Daoy (cell line): Measurements from ENCODE around the gene WNK2. TPM values are rescaled to one million over a fixed set of nuclear protein-coding genes. Genes with fewer than 3 reads are reported as not detected.
A peak's percentile ranks its signal among the peaks of the same experiment; 100 is the strongest.

Experiments
- DNase-seq: peaks from one replicate; pipeline ENCODE4 v3.0.0-alpha.2; 2015; ENCODE audit warnings: low read depth
- total RNA-seq: library from RNA; depleted of rRNA; stranded (reverse); fragments of >200 nt; shearing (Covaris generic); gene quantifications from 2 replicates; pipeline ENCODE4 v1.2.3, GENCODE V29; 2014

WNK2 gene
- total RNA-seq, 1 experiment from 2014 or later = 1.4 TPM

DNA sequence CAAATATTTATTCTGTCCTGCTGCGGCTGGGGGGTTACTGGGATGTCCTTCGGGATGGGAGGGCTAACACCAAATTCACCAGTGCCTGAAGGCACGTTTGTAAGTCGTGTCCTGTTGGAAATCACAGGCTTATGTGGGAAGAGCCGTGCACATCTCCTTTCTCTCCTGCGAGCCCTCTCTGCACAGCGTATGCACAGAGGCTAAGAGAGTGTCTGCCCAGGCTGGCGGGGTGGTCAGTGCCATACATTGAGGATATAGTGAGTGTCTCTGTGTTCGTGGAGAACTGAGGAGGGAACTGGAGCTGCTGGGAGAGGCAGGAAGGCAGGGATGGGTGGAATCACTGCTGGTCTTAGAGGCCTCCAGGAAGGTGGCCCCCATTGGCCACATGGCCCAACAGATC lies 110.1 kb downstream of the WNK2 start:
- DNase-seq = no peak

DNA sequence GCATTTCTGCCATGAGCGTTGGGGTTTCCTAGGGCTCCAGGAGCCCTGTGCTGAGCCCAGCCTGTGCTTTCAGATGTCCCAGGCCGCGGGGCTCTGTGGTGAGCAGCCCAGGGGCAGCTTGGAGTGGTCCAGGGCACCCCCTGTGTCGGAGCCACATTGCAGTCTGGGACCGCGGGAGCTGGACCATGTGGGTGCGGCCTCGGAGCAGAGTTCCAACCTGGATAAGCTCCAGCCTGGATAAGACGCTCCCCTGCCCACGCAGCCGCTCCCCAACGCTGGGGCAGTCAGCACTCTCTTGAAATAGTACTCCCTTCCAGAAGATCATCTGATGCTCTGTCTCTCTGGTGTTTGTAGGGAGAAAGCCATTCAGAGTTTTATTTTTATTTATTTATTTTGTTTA lies 111.1 kb downstream of the WNK2 start:
- DNase-seq = no peak

DNA sequence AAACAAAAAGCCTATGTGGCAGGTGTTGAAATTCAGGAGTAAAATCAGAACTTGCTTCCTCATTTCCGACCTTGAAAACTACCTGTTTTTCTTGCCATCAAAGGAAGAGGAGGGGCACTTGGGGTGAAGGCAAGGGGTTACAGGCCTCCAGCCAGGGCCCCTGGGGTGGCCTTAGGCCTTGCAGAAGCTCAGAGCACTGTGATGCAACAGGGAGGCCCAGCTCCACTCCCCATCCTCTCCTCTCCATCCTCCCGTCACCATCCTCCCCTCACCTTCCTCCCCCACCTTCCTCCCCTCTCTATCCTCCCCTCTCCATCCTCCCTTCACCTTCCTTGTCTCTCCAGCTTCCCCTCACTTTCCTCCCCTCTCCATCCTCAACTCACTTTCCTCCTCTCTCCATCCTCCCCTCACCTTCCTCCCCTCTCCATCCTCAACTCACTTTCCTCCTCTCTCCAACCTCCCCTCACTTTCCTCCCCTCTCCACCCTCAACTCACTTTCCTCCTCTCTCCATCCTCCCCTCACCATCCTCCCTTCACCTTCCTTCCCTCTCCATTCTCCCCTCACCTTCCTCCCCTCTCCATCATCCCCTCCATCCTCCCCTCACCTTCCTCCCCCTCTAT lies 111.6 kb downstream of the WNK2 start:
- DNase-seq = no peak

DNA sequence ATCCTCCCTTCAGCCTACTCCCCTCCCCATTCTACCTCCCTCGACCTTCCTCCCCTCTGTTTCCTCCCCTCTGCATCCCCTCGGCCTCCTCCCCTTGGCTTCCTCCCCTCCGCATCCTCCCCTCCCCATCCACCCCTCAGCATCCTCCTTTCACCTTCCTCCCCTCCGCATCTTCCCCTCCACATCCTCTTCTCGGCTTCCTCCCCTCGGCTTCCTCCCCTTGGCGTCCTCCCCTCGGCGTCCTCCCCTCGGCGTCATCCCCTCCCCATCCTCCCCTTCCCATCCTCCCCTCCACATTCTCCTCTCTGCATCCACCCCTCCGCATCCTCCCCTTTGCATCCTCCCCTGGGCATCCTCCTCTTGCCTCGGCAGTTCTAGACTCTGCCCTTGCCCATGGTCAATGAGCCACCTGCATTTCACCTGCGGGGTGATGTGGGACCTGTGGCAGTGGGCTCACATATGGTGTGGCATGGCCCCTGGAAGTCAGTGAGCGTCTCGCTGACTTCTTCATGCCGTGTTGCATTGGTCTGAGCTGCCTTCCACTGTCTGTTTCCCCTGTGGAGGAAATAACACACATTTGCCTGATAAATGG lies 113.0 kb downstream of the WNK2 start:
- no peak for DNase-seq

DNA sequence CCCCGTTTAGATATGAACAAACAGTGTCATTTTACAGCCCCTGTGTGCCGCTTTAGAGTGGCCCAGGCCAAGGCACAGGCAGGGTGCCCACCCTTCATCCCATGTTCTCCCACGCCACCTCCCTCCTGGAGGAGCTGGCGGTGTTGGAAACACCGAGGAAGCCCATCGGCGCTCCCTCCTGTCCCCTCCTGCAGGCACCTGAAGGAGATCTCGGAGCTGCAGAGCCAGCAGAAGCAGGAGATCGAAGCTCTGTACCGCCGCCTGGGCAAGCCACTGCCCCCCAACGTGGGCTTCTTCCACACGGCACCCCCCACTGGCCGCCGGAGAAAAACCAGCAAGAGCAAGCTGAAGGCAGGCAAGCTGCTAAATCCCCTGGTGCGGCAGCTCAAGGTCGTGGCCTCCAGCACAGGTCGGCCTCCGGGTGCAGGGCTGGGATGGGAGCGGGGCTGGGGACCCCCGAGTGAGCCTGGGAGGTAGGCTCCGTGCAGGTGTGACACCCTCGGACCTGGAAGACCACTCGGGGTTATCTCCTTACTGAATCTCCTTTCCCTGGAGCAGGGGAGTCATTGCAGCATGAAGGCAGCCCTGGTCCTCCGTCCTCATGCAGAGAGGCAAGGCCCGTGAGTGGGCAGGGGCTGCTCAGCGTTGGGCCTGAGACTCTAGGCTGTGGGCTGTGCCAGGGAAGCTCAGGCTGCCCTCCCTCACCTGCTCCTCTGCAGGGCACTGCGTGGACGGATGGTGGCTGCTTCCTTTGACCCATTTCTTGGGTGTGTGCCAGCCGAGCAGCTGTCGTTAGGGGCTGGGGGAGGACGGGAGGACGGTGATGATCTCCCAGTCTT lies 113.9 kb downstream of the WNK2 start:
- no peak for DNase-seq

DNA sequence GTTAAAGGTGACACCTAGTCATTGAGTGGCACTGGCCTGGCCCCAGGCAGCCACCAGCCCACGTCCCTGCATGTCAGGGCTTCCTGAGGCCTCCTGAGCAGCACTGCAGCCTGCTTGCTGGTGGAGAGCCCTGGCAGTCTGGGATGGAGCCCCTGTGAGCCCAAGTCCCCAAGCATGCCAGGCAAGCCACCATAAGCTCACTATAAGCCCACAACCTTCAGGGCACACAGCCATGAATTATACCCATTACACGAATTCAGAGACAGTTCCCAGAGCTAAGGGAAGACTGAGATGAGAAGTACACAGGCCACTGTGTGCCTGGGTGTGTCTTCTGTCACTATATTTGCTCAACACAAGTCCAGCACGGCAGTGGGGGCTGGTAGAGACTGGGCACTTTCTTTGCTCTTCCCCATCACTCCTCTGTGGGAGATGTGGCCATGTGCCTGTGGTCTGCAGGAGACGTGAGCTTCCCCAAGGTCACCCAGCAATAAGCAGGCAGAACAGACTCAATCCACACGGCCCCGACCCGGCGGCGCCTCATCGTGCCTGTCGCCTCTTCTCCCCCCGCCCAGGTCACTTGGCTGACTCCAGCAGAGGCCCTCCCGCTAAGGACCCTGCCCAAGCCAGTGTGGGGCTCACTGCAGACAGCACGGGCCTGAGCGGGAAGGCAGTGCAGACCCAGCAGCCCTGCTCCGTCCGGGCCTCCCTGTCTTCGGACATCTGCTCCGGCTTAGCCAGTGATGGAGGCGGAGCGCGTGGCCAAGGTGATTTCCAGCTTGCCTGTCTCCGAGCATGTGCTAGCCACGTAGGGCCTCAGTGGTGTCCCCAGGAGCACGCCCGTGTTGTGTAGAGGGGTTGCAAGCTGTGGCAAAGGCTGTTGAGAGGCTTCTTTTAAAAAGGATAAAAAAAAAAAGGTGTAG lies 114.8 kb downstream of the WNK2 start:
- DNase-seq = no peak

DNA sequence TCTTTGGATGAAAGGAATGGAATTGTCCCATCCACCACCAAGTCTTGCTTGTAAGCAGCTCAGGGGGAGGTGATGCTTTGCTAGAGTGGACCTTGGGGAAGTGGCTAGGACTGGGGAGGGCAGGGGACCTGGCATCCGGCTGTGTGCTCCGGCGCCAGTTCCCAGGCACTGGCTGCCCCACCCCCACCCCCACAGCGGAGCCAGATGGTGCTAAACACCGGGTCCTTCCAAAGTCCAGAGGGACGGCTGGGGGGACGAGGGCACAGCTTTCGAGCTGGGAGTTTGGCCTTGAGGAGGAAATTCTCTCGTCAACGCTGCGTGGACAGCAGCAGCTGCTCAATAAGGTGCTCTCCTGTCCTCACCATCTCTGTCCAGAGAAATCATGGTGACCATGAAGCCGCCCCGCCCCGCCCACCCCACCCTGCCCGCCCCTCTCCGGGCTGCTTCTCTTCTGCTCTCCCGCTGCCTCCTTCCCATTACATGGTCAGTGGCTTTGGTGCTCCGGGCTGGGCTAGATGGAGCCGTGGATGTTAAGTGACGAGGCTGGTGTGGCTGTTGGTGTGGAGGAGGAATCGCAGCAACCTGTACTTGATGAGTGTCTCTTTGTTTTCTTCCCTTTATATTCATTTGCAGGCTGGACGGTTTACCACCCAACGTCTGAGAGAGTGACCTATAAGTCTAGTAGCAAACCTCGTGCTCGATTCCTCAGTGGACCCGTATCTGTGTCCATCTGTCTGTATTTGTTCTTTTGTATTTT lies 115.7 kb downstream of the WNK2 start:
- DNase-seq = no peak

DNA sequence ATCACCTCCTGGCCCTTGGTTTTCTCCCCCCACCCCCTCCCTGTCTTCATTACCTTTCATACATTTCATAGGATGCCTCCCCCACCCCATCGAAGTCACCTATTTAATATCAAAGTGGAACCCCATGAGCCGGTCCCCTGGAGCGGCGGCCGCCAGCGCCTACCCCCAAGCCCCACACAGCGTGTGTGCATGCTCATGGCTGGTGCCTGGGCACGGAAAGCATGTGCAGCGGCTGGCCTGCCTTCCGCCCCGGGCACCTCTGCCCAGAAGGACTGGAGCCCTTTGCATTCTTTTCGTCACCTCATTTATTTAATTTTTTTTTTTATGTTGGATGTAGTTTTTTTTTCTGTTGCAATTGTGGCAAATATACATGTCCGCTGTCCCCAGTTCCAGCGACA lies 116.2 kb downstream of the WNK2 start:
- DNase-seq = no peak

DNA sequence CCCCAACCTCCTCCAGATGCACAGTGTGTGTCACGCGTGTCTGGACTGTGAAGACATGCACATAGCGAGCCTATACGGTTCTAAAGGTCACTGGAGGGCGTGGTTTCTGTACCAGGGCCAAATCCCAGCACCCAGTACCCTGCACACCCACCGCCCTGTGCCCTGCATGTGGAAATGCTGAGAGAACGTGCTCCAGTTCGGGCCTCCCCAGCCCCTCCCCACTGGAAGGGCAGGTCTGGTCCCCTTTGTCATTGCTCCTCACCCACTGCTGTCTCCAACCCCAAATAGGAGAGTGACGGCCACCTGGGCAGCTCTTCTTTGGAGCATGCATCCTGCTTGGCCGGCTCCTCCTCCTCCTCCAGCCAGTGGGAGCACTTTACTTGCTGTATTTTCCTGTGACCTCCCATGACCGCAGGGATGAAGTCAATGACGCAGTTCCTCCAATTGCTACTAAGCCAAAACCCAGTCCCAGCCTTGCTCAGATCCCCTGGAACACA lies 116.7 kb downstream of the WNK2 start:
- no peak for DNase-seq

DNA sequence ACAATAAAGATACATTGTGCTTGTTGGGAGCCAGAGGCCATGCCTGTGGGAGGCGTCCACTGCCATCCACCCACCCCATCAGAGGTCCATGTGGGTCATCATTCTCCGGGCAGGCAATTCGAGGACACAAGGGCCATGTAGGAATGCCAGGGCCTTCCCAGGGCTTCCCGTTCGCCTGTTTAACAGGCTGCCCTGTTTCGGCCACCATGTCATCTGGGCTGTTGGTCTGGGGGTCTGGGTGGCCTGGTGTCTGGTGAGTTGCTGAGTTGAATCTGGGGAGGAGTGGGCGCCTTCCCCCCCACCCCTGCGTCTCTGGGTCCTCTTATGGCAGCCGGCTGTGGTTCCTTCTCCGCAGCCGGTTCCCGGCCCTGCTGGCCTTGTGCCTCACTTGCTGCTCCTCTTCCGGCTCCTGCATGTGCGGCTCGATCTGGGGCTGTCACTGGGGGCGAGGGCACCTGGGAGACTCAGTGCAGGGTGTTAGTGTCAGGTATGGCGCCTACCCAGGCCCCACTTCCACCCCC lies 117.4 kb downstream of the WNK2 start:
- DNase-seq = no peak

DNA sequence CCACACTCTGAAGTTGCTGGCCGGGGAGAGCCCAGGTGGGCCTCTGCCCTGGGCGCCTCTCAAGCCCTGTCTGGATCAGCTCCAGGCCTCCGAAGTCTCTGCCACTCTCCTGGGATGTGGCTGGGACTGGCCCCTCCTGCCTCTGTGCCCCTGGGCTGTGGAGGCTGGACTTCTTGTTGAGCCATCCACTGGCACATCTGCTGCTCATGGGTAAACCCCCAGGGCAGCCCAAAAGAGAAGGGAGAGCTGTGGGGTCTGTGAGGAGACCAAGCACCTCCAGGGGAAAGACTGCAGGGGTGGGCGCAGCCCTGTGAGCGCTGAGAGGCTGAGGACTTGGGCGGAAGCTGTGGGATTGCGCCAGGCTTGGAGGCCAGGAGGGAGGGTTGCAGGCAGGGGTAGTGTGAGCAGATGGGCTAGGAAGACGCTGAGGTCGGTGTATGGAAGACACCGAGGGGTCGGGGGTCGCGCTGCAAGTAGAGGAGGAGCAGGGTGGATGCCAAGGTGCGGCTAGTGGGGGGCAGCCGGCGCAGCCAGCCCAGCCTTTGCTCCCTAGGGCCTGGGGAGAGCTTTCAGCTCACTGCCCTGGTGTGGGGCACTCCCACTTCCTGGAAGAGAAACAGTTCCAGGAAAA lies 118.1 kb downstream of the WNK2 start:
- no peak for DNase-seq

DNA sequence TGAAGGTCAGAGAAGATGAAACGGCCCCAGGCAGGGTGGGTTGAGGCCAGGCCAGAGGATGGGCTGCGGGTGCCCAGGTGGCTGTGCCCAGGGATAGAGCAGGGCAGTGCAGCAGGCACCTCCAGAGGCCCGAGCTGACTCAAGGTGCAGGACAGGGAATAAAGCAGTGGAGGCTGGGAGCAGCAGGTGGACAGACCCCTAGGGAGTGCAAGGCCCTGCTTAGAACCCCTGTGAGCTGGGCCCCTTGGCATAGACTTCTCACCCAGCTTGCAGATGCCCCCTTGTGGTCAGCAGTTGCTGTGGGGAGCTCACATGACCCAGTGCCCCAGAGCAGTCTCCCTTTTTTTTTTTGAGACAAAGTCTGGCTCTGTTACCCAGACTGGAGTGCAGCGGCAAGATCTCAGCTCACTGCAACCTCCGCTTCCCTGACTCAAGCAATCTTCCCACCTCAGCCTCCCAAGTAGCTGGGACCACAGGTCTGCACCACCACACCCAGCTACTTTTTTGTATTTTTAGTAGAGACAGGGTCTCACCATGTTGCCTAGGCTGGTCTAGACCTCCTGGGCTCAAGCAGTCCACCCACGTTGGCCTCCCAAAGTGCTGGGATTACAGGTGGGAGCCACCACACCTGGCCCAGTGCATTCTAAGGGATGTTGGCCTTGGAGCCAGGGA lies 118.8 kb downstream of the WNK2 start:
- peak; percentile 77 for DNase-seq

DNA sequence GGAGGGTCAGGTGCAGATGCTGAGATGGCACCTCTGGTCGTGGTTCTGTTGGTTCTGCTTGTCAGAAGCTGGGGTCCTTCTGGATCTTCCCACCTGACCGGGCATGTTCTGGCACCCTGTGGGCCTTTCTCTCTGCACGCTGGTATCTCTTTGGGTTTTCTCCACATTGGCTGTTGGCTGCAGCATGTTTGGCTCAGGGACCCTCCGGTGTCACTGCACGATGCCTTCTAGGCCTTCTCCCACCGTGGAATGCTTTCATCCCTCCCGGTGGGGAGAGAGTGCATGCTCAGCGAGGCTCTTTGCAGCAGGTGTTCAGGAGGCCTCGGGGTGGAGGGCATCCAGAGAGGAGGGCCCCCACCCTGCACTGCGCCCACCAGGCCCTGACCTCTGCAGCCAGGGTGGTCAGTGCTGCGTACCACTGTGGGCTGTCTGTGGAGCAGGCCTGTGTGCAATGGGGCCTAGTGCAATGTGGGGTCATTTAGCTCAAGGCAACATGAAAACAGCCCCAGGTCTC lies 119.4 kb downstream of the WNK2 start:
- no peak for DNase-seq

DNA sequence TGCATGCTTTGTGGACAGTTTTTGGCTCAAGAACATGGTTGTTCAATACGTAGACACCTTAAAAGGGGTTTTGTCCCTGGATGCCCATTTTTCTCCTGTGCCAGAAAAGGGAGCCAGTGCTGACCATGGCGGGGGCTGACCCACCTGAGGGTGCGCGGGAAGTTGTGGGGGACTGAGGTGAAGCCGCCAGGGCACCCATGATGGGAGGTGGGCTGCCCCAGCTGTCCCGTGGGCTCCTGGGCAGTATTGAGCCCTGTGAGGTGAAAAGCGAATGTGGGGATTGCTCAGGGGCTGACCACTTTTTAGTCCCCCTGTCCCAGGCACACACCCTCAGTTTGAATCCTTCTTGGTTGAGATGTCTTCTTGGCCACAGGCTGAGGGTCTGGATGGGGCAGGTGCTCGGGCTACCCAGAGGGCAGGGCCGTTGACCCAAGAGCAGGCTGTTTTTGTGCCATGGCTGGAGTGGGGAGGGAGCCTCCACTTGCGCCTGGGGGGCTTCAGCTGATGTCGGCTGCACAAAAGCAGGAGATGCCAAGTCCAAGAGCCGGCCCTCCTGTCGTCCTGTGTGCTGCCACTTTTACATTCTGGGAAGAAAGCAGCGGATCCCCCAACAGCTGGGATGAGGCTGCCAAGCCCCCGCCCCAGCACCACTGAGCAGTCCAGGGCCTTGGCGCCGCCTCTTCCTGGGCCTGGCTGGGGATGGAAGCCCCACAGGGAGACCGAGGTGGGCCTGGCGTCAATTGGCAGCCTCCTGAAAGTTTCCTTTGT lies 120.1 kb downstream of the WNK2 start:
- no peak for DNase-seq

DNA sequence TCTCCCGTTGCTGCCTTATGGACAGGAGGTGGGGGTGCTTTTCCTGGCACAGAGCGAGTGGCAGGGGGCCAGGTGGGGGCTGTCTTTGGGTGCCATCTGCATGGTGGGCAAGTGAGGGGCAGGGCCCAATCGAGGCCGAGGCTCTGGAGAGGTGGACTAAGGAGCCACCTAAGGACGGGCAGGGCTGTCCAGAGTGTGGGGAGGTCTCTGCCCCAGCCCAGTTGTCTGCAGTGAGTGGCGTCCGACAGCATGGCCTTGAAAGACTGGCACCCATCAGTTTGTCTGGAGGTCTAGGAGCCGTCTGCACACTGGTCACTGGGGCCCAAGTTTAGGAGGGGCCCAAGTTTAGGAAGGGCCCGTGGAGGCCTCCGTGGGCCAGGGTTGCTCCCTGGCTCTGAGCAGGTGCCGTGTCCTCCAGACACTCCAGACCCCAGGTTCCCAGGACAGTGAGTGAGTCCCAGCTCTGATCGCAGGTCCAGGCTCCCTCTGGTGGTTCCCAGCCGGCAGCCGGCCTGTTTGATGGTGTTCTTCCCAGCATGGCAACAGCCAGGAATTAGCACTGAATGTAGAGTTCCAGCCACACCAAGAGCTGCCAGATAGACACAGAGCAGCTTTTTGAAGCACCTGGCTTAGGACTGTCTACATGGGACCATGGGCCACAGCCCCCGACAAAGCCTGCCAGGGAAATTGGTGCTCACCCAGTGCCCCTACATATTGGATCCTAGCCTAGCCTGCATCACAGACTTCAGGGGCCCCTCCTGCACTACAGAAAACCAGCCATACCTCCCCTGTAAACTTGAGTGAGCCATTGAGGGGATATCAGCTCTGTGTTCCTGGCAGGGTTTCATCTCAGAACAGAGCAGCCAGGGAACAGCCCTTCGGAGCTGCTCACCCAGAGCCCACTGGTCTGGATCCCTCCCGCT lies 120.9 kb downstream of the WNK2 start:
- DNase-seq = peak; percentile 59

DNA sequence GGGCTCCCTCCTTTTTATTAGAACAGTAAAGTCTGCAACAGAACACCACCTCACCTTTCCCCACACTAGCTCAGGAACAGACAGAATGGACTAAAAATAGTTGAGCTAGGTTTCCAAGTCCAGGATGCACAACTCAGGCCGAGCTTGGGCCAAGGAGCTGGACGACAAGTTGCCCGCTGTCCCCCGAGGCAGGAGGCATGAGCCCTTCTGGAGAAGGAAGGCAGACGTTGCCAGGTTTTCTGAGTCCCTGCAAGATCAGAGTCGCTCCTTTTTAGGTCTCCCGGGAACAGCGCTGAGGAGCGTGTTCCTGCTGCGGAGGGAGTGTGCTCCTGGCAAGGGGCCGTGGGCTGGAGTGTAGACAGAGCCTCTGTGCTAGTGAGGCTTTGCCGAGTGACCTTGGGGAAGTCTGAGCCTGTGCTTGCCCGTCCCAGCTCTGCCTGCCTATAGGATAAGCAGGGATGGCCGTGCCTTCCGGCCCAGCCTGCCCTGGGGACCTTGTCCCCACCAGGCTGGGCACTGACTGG lies 121.6 kb downstream of the WNK2 start:
- no peak for DNase-seq

DNA sequence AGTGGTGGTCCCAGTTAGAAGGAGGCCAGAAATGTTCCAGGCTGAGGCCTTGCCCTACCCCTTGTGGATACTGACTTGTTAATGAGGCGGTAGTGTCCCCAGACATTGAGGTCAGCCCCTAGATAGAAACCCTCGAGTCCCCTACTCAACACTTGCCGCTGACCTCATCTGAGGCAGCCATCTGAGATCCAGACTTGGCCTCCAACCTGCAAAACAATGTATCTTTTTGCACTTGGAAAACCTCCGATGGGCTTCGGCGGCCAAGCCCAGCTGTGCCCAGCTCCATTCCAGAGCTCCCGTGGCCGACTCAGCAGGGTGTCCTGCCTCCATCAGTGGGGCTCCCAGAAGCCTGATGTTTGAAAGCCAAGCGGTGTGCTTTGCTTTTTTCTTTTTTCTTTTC lies 122.1 kb downstream of the WNK2 start:
- DNase-seq = no peak
